A549 (cell line): ENCODE data around the gene ARHGAP42. TPM values are rescaled to one million over a fixed set of nuclear protein-coding genes. Genes with fewer than 3 reads are reported as not detected.

Source experiments
- ATAC-seq, 2 experiments: fragments of 200-7000 bp in 1 of 2; fragments of >200 bp in 1 of 2; cut with Nextera tagmentation in 1 of 2; cut with Tn5 transposase in 1 of 2; 3 replicates each; pipeline versions ENCODE4 v1.8.0 to v1.9.1; 2018 to 2020; ENCODE audit warnings: mild to moderate bottlenecking in 1 of 2, moderate library complexity in 1 of 2
- CTCF ChIA-PET: fragments of 300-600 bp; sonication (Branson Sonifier 250); formaldehyde crosslinking; extraction: SDS; loops from one replicate; lab custom pipeline; 2021; ENCODE audit warnings: antibody characterized with exemption, inconsistent platforms; lab: Yijun Ruan, JAX
- POLR2A ChIA-PET: fragments of 350-600 bp; formaldehyde crosslinking; extraction: SDS; loops from one replicate; lab custom pipeline; 2021; ENCODE audit warnings: antibody characterized with exemption, inconsistent platforms; lab: Yijun Ruan, JAX
- DNase-seq, 2 experiments: peaks; one replicate each; pipeline versions ENCODE4 v3.0.0 to v3.0.0-alpha.2; 2011 to 2016; ENCODE audit warnings: low read depth in 1 of 2, low spot score in 1 of 2
- FAIRE-seq: peaks from 2 replicates; lab custom pipeline; 2011; peaks lifted over from hg19 to GRCh38; lab: Jason Lieb, UNC
- H3K27ac ChIP-seq, 2 experiments: fragments of >200 bp; sonication (Bioruptor Twin); formaldehyde crosslinking; 3 replicates each; pipeline ENCODE4 v1.5.1; 2016 to 2017
- H3K4me1 ChIP-seq: fragments of >200 bp; sonication (Bioruptor Twin); formaldehyde crosslinking; 3 replicates; pipeline ENCODE4 v1.6.1; 2016
- H3K4me2 ChIP-seq: fragments of >200 bp; sonication (Bioruptor Twin); formaldehyde crosslinking; 3 replicates; pipeline ENCODE4 v1.6.1; 2016
- H3K4me3 ChIP-seq: fragments of >200 bp; sonication (Bioruptor Twin); formaldehyde crosslinking; 3 replicates; pipeline ENCODE4 v1.5.1; 2016
- H3K9me3 ChIP-seq: fragments of >200 bp; sonication (Bioruptor Twin); formaldehyde crosslinking; 3 replicates; pipeline ENCODE4 v1.6.1; 2016
- BHLHE40 ChIP-seq: IDR thresholded peaks from 2 replicates; pipeline ENCODE4 v1.6.1; 2012; ENCODE audit warnings: low read depth, low read length, inconsistent platforms
- CBX2 ChIP-seq: fragments of 200-600 bp; sonication (generic); IDR thresholded peaks from 2 replicates; pipeline ENCODE4 v1.6.1; 2016; ENCODE audit warnings: low read depth, mild to moderate bottlenecking, borderline replicate concordance
- CHD2 ChIP-seq: fragments of 150-350 bp; IDR thresholded peaks from 2 replicates; pipeline ENCODE4 v1.6.1; 2014; ENCODE audit warnings: low read length; ENCODE audit not compliant: partially characterized antibody
- EHMT2 ChIP-seq: fragments of 200-600 bp; sonication (generic); IDR thresholded peaks from 2 replicates; pipeline ENCODE4 v1.6.1; 2016; ENCODE audit warnings: antibody characterized with exemption, low read depth, mild to moderate bottlenecking, moderate library complexity
- EP300 ChIP-seq, 2 experiments: fragments of >200 bp; sonication (Bioruptor Twin); formaldehyde crosslinking; IDR thresholded peaks; 2 replicates in 1 of 2; 3 replicates in 1 of 2; pipeline ENCODE4 v1.6.1; 2016 to 2017
- FOSB ChIP-seq: fragments of 250-450 bp; sonication (Bioruptor Pico); IDR thresholded peaks from 2 replicates; pipeline ENCODE4 v1.5.0; 2020; ENCODE audit warnings: mild to moderate bottlenecking, moderate library complexity
- FOXS1 ChIP-seq: fragments of 250-450 bp; sonication (Bioruptor Pico); IDR thresholded peaks from 2 replicates; pipeline ENCODE4 v1.5.0; 2020; ENCODE audit warnings: mild to moderate bottlenecking, moderate library complexity
- HEYL ChIP-seq: fragments of 250-450 bp; sonication (Bioruptor Pico); IDR thresholded peaks from 2 replicates; pipeline ENCODE4 v1.8.0; 2021; ENCODE audit warnings: mild to moderate bottlenecking, moderate library complexity
- HOXB5 ChIP-seq: fragments of 250-450 bp; sonication (Bioruptor Pico); IDR thresholded peaks from 2 replicates; pipeline ENCODE4 v1.5.0; 2020; ENCODE audit warnings: mild to moderate bottlenecking, moderate library complexity
- JUN ChIP-seq, 2 experiments: fragments of >200 bp; sonication (Bioruptor Twin); formaldehyde crosslinking; IDR thresholded peaks; 2 replicates in 1 of 2; 3 replicates in 1 of 2; pipeline ENCODE4 v1.6.1; 2016 to 2017
- MAFK ChIP-seq: fragments of 450-650 bp; IDR thresholded peaks from 2 replicates; pipeline ENCODE4 v1.6.1; 2014; ENCODE audit not compliant: partially characterized antibody
- MYC ChIP-seq: IDR thresholded peaks from 2 replicates; pipeline ENCODE4 v1.6.1; 2012; ENCODE audit warnings: mild to moderate bottlenecking, inconsistent platforms, low read length, improper control_type of control experiment, borderline replicate concordance
- NPAS2 ChIP-seq: fragments of 250-450 bp; sonication (Bioruptor Pico); IDR thresholded peaks from 2 replicates; pipeline ENCODE4 v1.8.0; 2022; ENCODE audit warnings: mild to moderate bottlenecking, moderate library complexity, borderline replicate concordance
- NR3C1 ChIP-seq: fragments of >200 bp; sonication (Bioruptor Twin); formaldehyde crosslinking; IDR thresholded peaks from 3 replicates; pipeline ENCODE4 v1.6.1; 2017
- PHF8 ChIP-seq: fragments of 200-600 bp; sonication (generic); IDR thresholded peaks from 2 replicates; pipeline ENCODE4 v1.6.1; 2016; ENCODE audit warnings: low read depth, mild to moderate bottlenecking, antibody characterized with exemption, moderate library complexity, borderline replicate concordance
- POLR2AphosphoS2 ChIP-seq: conservative IDR thresholded peaks from 2 replicates; pipeline ENCODE4 v1.6.1; 2012; ENCODE audit warnings: low read length, improper control_type of control experiment, inconsistent platforms
- RAD21 ChIP-seq, 2 experiments: fragments of >200 bp in 1 of 2; sonication (Bioruptor Twin) in 1 of 2; formaldehyde crosslinking in 1 of 2; IDR thresholded peaks in 1 of 2; conservative IDR thresholded peaks in 1 of 2; 2 replicates in 1 of 2; 3 replicates in 1 of 2; pipeline ENCODE4 v1.6.1; 2012 to 2018; ENCODE audit warnings: inconsistent platforms in 1 of 2
- RCOR1 ChIP-seq: fragments of 150-350 bp; IDR thresholded peaks from 2 replicates; pipeline ENCODE4 v1.6.1; 2014; ENCODE audit warnings: antibody characterized with exemption, low read length, low read depth
- RFX5 ChIP-seq: fragments of 450-650 bp; IDR thresholded peaks from 2 replicates; pipeline ENCODE4 v1.7.1; 2014; ENCODE audit warnings: antibody characterized with exemption, mild to moderate bottlenecking, moderate library complexity
- RNF2 ChIP-seq: fragments of 200-600 bp; sonication (generic); IDR thresholded peaks from 2 replicates; pipeline ENCODE4 v1.6.1; 2016; ENCODE audit warnings: low read depth, mild to moderate bottlenecking, antibody characterized with exemption, moderate library complexity, borderline replicate concordance
- TFCP2L1 ChIP-seq: fragments of 250-450 bp; sonication (Bioruptor Pico); IDR thresholded peaks from 2 replicates; pipeline ENCODE4 v1.5.0; 2021; ENCODE audit warnings: mild to moderate bottlenecking
- ZFP36 ChIP-seq: fragments of 450-650 bp; IDR thresholded peaks from 2 replicates; pipeline ENCODE4 v1.6.1; 2014; ENCODE audit warnings: borderline replicate concordance; ENCODE audit not compliant: partially characterized antibody
- ZNF302 ChIP-seq: fragments of 250-450 bp; sonication (Bioruptor Pico); IDR thresholded peaks from 2 replicates; pipeline ENCODE4 v1.9.0; 2021; ENCODE audit warnings: inconsistent platforms, mild to moderate bottlenecking, moderate library complexity
- ZSCAN20 ChIP-seq: fragments of 250-450 bp; sonication (Bioruptor Pico); IDR thresholded peaks from 2 replicates; pipeline ENCODE4 v1.8.0; 2022; ENCODE audit warnings: mild to moderate bottlenecking, moderate library complexity
- WGBS: methylation state at CpG from one replicate; pipeline ENCODE4 v1.1.6; 2017; ENCODE audit errors: missing lambda C conversion rate; 5-methylcytosine and 5-hydroxymethylcytosine counted together
- polyA plus RNA-seq, 4 experiments: library from polyadenylated mRNA; depleted of rRNA in 3 of 4; stranded (reverse); fragments of >200 nt; fragmentation: RNase III in 1 of 4; extraction: RNeasy Plus Mini Kit Qiagen cat#74134 plus additional on column Dnase treatment in 1 of 4; gene quantifications; 2 replicates in 3 of 4; 3 replicates in 1 of 4; pipeline ENCODE4 v1.2.3, GENCODE V29; 2011 to 2017
- TF ChIP-seq, protein P1 (sequence below): fragments of 450-650 bp; IDR thresholded peaks from 2 replicates; pipeline ENCODE4 v1.6.1; 2014; ENCODE audit warnings: antibody characterized with exemption
- TF ChIP-seq, protein P2 (sequence below): fragments of >200 bp; sonication (Bioruptor Twin); formaldehyde crosslinking; IDR thresholded peaks from 2 replicates; pipeline ENCODE4 v1.6.1; 2016
- TF ChIP-seq, protein P3 (sequence below): fragments of 250-450 bp; sonication (Bioruptor Pico); IDR thresholded peaks from 2 replicates; pipeline ENCODE4 v1.5.0; 2020; ENCODE audit warnings: low read depth, mild to moderate bottlenecking, moderate library complexity
- TF ChIP-seq, protein P4 (sequence below): IDR thresholded peaks from 2 replicates; pipeline ENCODE4 v1.6.1; 2012; ENCODE audit warnings: low read depth, borderline replicate concordance
- TF ChIP-seq, protein P5 (sequence below): fragments of >200 bp; sonication (Bioruptor Twin); formaldehyde crosslinking; IDR thresholded peaks from 3 replicates; pipeline ENCODE4 v1.6.1; 2016
- TF ChIP-seq, protein P6 (sequence below): fragments of 150-350 bp; IDR thresholded peaks from 2 replicates; pipeline ENCODE4 v1.6.1; 2014; ENCODE audit warnings: low read depth, mild to moderate bottlenecking, low read length

ARHGAP42 gene
- polyA plus RNA-seq, 2 of the 4 experiments (the other 2 are of a cell fraction) = 5.1 to 17.0 TPM

DNA sequence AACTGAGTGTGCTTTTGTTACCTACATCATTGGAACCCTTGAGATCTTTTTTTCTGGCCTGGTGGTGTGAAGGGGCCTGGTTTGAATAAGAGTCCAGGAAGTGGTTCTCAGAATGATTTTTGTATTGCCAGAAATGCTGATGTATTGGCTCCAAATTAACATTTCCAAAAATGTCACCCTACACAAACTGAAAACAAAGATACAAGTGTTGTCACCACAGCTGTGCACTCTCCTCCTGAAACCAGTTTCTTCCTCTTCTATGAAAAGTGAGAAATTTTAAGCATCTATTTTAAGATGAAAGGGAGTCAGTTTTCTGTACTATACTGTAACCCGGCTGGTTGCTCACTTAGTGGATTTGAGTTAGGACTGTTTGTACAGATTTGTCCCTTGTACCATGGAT is 223.7 kb downstream of the ARHGAP42 start:
- Histone ChIP-seq H3K4me1 (no peaks in the 10 kb centered on the region), H3K4me3 (no peak overlapping the region), H3K9me3 (no peaks in the 10 kb centered on the region), H3K4me2 (no peak overlapping the region), H3K27ac (no peak overlapping the region)
- ChIA-PET CTCF (no interaction called here), POLR2A (no interaction called here)
- 94% methylated on average over 1 of the region's 1 CpG for WGBS
- ATAC-seq (no peak), FAIRE-seq (no peak), DNase-seq (no peak)
- TF ChIP-seq JUN (IDR thresholded peaks at IDR 0.05) = no peak
- TF ChIP-seq RAD21 (conservative IDR thresholded peaks at IDR 0.05 in 1 of 2, IDR thresholded peaks at IDR 0.05 in 1 of 2) = no peak
- TF ChIP-seq ZSCAN20 (CRISPR knock-in tag) = no peak
- TF ChIP-seq BHLHE40 = no peak
- TF ChIP-seq, protein P1, sequence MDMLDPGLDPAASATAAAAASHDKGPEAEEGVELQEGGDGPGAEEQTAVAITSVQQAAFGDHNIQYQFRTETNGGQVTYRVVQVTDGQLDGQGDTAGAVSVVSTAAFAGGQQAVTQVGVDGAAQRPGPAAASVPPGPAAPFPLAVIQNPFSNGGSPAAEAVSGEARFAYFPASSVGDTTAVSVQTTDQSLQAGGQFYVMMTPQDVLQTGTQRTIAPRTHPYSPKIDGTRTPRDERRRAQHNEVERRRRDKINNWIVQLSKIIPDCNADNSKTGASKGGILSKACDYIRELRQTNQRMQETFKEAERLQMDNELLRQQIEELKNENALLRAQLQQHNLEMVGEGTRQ = no peak
- TF ChIP-seq, protein P2, sequence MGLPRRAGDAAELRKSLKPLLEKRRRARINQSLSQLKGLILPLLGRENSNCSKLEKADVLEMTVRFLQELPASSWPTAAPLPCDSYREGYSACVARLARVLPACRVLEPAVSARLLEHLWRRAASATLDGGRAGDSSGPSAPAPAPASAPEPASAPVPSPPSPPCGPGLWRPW = no peak
- TF ChIP-seq CBX2 = no peak
- TF ChIP-seq ZFP36 = no peak
- TF ChIP-seq, protein P3, sequence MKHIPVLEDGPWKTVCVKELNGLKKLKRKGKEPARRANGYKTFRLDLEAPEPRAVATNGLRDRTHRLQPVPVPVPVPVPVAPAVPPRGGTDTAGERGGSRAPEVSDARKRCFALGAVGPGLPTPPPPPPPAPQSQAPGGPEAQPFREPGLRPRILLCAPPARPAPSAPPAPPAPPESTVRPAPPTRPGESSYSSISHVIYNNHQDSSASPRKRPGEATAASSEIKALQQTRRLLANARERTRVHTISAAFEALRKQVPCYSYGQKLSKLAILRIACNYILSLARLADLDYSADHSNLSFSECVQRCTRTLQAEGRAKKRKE (CRISPR knock-in tag) = no peak
- no peak for TF ChIP-seq EP300 (IDR thresholded peaks at IDR 0.05)
- TF ChIP-seq EHMT2 = no peak
- TF ChIP-seq POLR2AphosphoS2 = no peak
- no peak for TF ChIP-seq MAFK
- TF ChIP-seq HOXB5 (CRISPR knock-in tag) = no peak
- no peak for TF ChIP-seq RNF2
- TF ChIP-seq RCOR1 = no peak
- TF ChIP-seq ZNF302 (CRISPR knock-in tag) = no peak
- TF ChIP-seq NPAS2 = no peak

DNA sequence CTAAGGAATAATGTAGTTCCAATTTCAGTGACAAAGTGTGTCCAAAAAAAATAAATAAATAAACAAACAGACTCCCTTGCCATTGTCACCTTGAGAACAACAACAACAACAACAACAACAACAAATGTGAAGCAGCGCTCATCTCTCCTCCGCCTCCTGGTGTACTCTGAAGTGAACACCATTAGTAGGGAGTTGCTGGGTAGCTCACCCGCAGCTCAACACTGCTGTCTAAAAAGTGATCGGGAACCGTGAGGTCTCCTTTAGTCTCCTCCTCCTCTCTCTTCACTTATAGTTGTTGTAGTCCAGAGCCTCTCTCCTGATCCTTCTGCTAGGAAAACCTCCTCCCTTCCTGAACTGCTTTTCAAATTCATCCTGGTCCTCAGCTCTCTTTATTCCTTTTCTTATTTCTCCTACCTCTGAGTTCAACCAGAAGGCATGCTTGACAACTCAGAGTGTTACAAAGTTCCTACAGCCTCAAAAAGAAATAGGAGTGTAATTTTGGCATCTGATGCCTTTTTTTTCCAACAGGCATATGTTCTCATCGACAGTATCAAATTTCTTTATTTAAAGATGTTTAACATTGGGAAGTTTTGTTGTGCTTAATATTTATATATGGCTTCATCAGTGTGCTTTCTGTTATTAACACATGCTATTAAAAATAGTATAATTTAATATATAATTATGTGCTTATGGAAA is 227.5 kb downstream of the ARHGAP42 start:
- no peak for ATAC-seq
- Histone ChIP-seq H3K4me3 (no peak overlapping the region), H3K9me3 (no peaks in the 10 kb centered on the region), H3K4me2 (no peak overlapping the region), H3K4me1 (peaks cover 8% of the 10 kb centered on the region; the same call in 1 of the 3 replicates), H3K27ac (no peak overlapping the region)
- ChIA-PET POLR2A (no interaction called here), CTCF (interaction anchor here (1.2 kb wide), 1 partner anchor 338 kb away, joined by 3 read pairs; no protein-coding TSS in a partner anchor)
- DNase-seq = no peak
- TF ChIP-seq FOXS1 (CRISPR knock-in tag) (no peak), ZFP36 (no peak), HEYL (no peak), CHD2 (no peak), RFX5 (no peak), PHF8 (no peak), RCOR1 (no peak), RNF2 (no peak), NR3C1 (no peak), RAD21 (conservative IDR thresholded peaks at IDR 0.05 in 1 of 2, IDR thresholded peaks at IDR 0.05 in 1 of 2) (no peak), JUN (IDR thresholded peaks at IDR 0.05) (no peak), FOSB (CRISPR knock-in tag) (no peak), MYC (no peak), TFCP2L1 (CRISPR knock-in tag) (no peak)
- TF ChIP-seq, protein P4, sequence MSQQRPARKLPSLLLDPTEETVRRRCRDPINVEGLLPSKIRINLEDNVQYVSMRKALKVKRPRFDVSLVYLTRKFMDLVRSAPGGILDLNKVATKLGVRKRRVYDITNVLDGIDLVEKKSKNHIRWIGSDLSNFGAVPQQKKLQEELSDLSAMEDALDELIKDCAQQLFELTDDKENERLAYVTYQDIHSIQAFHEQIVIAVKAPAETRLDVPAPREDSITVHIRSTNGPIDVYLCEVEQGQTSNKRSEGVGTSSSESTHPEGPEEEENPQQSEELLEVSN = no peak
- TF ChIP-seq, protein P5, sequence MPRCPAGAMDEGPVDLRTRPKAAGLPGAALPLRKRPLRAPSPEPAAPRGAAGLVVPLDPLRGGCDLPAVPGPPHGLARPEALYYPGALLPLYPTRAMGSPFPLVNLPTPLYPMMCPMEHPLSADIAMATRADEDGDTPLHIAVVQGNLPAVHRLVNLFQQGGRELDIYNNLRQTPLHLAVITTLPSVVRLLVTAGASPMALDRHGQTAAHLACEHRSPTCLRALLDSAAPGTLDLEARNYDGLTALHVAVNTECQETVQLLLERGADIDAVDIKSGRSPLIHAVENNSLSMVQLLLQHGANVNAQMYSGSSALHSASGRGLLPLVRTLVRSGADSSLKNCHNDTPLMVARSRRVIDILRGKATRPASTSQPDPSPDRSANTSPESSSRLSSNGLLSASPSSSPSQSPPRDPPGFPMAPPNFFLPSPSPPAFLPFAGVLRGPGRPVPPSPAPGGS = no peak
- TF ChIP-seq, protein P3 (CRISPR knock-in tag) = no peak
- TF ChIP-seq, protein P6, sequence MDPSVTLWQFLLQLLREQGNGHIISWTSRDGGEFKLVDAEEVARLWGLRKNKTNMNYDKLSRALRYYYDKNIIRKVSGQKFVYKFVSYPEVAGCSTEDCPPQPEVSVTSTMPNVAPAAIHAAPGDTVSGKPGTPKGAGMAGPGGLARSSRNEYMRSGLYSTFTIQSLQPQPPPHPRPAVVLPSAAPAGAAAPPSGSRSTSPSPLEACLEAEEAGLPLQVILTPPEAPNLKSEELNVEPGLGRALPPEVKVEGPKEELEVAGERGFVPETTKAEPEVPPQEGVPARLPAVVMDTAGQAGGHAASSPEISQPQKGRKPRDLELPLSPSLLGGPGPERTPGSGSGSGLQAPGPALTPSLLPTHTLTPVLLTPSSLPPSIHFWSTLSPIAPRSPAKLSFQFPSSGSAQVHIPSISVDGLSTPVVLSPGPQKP = no peak
- 92% methylated on average over 6 of the region's 6 CpGs for WGBS
- FAIRE-seq = no peak
